GM10266 (cell line): Measurements from ENCODE around the gene TCERG1L.
"Not testable (repeated sequence)": the region's sequence is repeated elsewhere in the genome, so short reads cannot be mapped to it uniquely, and the experiment has no call there.

Experiments
- DNase-seq: peaks from one replicate; pipeline ENCODE4 v3.0.0; 2012; ENCODE audit errors: extremely low spot score
- TF ChIP-seq, protein P1 (sequence below): IDR thresholded peaks from 2 replicates; pipeline ENCODE4 v1.5.1; 2012; ENCODE audit warnings: mild to moderate bottlenecking, low read depth; ENCODE audit not compliant: control insufficient read depth, insufficient read depth; ENCODE audit errors: missing control alignments

Gene TCERG1L

DNA sequence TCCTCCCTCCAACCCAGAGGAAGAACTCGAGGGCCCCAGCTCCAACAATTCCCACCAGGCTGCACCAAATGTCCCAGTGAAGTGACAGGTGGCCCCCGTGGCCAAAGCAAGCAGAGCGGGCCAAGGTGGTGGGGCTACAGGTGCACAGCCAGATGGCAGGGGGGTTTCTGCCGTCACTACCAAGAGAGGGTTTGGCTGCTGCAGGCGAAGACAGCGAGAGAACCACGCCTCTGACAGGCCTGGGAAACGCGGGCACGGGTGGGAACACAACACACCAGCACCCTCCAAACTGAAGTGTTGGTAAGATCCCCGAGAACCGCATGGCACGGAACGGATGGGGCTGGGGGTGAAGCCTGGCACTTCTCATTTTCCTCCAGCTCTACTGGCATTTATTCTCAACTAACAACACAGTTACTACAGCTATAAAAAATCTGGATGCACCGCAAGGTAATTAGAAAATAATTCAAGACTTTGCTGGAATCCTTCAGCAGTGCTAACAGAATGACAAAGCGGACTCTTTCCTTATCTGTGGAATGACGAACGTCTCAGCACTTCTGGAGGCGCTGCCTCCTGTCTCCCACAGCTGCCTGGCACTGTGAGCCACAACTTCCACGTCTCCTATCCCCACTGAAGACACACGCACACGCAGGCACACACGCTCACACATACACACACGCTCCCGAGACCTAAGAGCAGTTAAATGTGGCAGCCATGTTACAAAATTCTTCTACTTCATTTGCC is 167.9 kb downstream of the TCERG1L start:
- DNase-seq, result no peak

DNA sequence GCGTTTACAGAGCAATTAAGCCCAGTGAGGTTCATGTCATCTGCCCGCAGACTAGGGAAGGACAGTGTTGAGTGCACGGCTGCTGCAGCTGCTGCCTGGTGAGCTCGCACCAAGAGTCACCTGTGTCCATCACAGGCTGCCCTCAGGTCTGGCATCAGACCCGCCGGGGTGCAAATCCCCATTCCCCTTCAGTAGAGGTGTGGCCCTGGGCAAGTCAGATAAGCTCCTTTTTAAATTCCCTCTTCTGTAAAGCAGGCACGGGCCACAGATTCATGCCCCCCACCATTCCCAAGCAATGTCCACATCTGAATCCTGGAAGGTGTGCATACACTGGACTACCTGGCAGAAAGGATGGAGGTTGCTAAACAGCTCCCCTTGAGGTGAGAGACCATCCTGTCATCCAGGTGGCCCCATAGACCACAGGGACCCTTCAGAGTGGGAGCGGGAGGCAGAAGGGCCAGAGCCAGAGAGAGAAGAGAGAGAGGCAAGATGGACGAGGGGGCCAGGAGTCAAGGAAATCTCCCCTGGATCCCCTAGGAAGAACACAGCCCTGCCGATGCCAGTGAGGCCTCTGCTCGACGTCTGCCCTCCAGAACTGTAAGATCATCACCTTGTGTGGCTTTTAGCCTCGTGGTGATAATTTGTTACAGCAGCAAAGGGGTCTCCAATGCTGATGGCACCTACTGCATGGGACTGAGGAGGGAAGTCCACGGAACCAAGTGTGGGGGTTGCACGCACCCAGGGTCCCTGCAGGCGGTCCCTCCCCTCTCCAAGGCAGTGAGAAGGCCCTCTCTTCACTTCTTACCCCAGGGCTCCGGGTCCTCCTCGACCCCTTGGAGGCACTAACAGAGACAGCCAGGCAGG is 168.8 kb downstream of the TCERG1L start:
- DNase-seq, result no peak
- TF ChIP-seq, protein P1, sequence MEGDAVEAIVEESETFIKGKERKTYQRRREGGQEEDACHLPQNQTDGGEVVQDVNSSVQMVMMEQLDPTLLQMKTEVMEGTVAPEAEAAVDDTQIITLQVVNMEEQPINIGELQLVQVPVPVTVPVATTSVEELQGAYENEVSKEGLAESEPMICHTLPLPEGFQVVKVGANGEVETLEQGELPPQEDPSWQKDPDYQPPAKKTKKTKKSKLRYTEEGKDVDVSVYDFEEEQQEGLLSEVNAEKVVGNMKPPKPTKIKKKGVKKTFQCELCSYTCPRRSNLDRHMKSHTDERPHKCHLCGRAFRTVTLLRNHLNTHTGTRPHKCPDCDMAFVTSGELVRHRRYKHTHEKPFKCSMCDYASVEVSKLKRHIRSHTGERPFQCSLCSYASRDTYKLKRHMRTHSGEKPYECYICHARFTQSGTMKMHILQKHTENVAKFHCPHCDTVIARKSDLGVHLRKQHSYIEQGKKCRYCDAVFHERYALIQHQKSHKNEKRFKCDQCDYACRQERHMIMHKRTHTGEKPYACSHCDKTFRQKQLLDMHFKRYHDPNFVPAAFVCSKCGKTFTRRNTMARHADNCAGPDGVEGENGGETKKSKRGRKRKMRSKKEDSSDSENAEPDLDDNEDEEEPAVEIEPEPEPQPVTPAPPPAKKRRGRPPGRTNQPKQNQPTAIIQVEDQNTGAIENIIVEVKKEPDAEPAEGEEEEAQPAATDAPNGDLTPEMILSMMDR, result no peak

More for the DNA sequence above, 167.9 kb downstream of the TCERG1L start:
- TF ChIP-seq, protein P1, result no peak

DNA sequence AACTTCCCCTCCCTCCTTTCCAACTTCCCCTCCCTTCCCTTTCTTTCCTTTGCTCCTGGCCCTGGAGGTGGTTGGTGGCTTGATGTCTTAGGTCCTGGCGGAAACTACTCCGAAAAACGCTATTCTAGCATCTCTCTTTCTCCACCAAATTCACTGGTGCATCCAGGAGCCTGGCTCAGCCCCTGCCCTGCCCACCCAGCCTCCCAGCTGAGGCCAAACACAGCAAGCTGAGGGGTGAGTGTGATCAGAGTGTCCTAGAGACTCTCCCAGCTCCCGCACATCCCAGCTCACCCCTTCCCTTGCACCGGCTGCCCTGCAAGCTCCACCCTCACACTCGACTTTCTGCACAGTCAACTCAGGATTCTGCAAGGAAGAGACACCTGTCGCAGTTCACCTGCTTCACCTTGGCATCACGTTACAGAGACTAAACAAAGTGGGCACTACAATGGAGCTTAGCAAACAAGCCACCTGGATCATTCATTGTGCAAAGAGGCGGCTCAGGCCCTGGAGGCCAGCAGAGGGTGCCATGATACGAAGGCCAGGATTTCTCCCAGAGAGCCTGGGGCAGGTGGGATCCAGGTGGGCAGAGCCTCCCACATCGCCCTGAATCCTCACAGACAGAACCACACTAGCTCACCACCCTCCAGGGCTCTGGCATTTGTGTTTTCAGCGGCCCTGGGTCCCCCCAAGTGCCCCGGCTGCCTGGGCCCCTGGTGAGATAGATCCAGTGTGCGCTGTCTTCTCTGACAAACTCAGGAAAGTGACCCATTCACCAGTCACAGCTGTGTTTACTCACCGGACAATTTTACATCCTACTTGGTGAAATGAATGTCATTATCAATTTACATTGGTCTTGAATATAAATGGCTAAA is 169.6 kb downstream of the TCERG1L start:
- DNase-seq, result no peak

DNA sequence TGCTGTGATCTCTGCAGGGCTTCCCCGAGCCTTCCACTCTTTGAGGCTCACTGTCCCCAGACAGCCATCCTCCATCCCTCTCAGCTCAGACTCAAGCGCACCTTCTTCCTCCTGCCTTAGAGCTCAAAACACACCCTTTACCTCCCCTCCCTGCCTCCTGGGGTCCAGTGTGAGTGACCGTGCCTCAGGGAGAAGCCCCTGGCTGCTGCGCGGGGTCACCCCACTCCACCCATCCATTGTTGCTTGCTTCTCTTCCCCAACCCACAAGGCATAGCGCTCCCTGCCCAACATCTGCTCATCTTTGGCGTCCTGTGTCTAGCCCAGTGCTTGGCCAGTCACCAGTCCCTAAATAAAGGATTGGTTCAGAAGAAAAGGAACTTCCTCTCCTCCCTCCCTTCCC is 170.3 kb downstream of the TCERG1L start:
- TF ChIP-seq, protein P1, result no peak
- no peak for DNase-seq

More for the DNA sequence above, 169.6 kb downstream of the TCERG1L start:
- TF ChIP-seq, protein P1, result no peak

DNA sequence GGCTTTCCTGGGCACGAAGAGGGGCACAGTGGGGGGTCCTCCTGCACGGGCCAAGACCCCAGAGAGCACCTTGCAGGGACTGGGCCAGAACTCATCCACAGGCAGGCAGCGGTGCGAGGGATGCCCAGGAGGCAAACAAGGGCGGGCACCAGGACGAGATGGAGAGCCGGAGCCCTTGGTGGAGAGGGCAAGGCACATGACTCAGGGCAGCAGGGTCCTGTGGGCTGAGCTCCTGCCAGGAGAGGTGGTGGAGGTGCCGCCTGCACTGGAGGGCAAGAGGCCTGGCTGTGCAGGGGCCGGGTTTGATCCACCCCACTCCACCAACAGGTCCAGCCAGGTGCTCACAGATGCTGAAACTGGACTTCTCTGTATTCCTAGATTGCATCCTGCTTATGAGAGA is 170.9 kb downstream of the TCERG1L start:
- TF ChIP-seq, protein P1, result no peak
- DNase-seq, result no peak

DNA sequence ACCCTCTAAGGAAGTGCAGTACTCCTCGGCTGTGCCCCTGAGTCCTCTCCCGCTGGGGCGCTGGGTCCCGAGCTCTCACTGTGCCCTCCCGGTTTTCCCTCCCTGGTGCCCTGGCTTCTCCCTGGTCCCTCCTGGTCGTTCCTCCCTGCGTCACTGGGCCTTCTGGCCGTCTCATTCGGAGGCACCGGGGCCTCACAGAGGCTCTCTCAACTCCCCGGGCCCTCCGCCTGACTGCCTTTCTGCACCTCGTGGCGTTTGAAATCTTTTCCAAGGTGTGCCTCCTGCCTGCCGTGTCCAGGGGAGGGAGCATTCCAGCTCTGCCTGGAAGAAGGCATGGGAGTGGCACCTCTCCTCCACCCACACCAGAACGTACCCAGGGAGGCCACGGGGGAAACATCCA is 174.3 kb downstream of the TCERG1L start:
- TF ChIP-seq, protein P1, result no peak
- no peak for DNase-seq

DNA sequence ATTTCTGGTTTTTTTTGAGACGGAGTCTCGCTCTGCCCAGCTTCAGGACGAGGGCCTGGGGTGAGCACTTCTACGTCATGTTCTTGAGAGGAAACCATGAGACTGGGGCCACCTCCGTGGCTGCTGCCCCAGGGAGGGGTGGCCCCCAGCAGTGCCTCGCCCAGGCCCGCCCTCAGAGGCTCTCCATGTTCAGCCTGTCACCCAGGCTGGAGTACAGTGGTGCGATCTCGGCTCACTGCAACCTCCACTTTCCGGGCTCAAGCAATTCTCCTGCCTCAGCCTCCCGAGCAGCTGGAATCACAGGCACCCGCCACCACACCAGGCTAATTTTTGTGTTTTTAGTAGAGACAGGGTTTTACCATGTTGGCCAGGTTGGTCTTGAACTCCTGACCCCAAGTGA is 175.2 kb downstream of the TCERG1L start:
- not testable (repeated sequence) for DNase-seq
